Kasumi-1 (cell line): Measurements from ENCODE around the gene NOD1.
"Not testable (repeated sequence)": the region's sequence is repeated elsewhere in the genome, so short reads cannot be mapped to it uniquely, and the experiment has no call there.

Experiments used
- DNase-seq, 2 experiments: peaks; one replicate each; lab custom pipeline; 2025; lab: John Stamatoyannopoulos, UW

NOD1 gene

GRCh38 chr7:30420662-30421061, 57.9 kb downstream of the NOD1 start:
- no peak for DNase-seq

GRCh38 chr7:30420080-30420479, 58.5 kb downstream of the NOD1 start:
- not testable (repeated sequence) for DNase-seq

- DNase-seq, result no peak
These were observed 64.7 kb downstream of the NOD1 start for GRCh38 chr7:30413864-30414263.

- peak; percentile 23 to 33 for DNase-seq
These were observed 65.6 kb downstream of the NOD1 start for GRCh38 chr7:30412782-30413504.

- no peak for DNase-seq
These were observed 66.7 kb downstream of the NOD1 start for GRCh38 chr7:30411897-30412296.

- peak; percentile 43 to 73 for DNase-seq
These were observed 67.4 kb downstream of the NOD1 start for GRCh38 chr7:30411173-30411572.

- DNase-seq, result no peak
These were observed 71.7 kb downstream of the NOD1 start for GRCh38 chr7:30406664-30407425.

- DNase-seq, result no peak
These were observed 73.4 kb downstream of the NOD1 start for GRCh38 chr7:30405179-30405578.

- no peak for DNase-seq
These were observed 75.1 kb downstream of the NOD1 start for GRCh38 chr7:30403477-30403876.

- peak; percentile 64 to 78 for DNase-seq
These were observed 82.2 kb downstream of the NOD1 start for GRCh38 chr7:30396389-30396788.

- DNase-seq, result no peak
These were observed 82.9 kb downstream of the NOD1 start for GRCh38 chr7:30395676-30396075.

- no peak for DNase-seq
These were observed 86.8 kb downstream of the NOD1 start for GRCh38 chr7:30391806-30392205.

GRCh38 chr7:30390736-30391636, 87.6 kb downstream of the NOD1 start:
- DNase-seq, result no peak

GRCh38 chr7:30389791-30390190, 88.8 kb downstream of the NOD1 start:
- peak; percentile 61 to 62 for DNase-seq

- no peak for DNase-seq
These were observed 96.0 kb downstream of the NOD1 start for GRCh38 chr7:30382607-30383006.

GRCh38 chr7:30380824-30381223, 97.8 kb downstream of the NOD1 start:
- not testable (repeated sequence) for DNase-seq

GRCh38 chr7:30380294-30380693, 98.3 kb downstream of the NOD1 start:
- no peak for DNase-seq

- DNase-seq, result no peak
These were observed 98.8 kb downstream of the NOD1 start for GRCh38 chr7:30379741-30380140.

- DNase-seq, result no peak
These were observed 99.5 kb downstream of the NOD1 start for GRCh38 chr7:30379131-30379530.

GRCh38 chr7:30378275-30378674, 100.3 kb downstream of the NOD1 start:
- no peak for DNase-seq
